GM19397 (cell line): Measurements from ENCODE around the gene ORC6.

Experiments used
- ATAC-seq: cut with Tn5 transposase; IDR thresholded peaks from one replicate; pipeline ENCODE4 v1.9.1; 2021; ENCODE audit warnings: mild to moderate bottlenecking, moderate library complexity; ENCODE audit not compliant: unreplicated experiment

The ORC6 gene

DNA sequence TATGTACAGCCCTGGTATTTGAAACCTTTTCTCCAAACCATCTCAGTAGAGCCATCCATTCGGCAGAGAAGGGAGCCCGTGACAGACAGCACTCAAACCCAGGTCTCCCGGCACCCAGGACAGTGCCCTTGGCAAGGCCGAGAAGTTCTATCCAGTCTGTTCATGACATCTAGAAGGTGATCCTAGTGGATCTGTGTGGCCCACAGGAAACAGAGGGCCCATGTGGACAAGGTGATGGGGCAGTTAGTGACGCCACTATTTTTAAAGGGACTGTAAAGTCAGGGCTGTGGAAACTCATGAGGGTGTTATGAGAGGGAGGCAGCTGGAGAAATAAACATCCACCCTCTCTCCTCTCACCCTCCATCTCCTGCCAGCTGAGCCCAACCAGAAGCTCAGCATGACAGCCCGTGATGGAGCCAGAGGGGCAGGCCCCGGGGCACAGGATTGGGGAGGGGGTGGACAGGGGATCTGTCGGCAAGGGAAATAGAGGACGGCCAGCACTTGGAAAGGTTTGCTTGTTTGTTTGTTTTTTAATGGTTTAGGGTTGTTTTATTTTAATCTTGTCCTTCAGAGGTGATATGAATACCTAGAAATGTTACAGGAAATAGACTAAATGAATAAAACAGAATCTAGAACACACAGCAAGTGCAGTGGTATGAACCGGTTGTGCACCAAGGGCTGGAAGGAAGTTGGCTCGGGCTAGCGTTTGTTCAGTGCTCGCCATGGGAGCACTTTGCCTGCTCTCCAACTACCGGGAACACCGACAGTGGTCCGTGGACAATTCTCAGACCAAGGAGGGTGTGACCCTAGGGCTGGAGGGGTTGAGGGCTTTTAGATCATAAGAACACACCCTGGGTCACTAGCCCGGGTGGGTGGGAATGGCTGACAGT, 41.6 kb downstream of the ORC6 start:
- no peak for ATAC-seq

DNA sequence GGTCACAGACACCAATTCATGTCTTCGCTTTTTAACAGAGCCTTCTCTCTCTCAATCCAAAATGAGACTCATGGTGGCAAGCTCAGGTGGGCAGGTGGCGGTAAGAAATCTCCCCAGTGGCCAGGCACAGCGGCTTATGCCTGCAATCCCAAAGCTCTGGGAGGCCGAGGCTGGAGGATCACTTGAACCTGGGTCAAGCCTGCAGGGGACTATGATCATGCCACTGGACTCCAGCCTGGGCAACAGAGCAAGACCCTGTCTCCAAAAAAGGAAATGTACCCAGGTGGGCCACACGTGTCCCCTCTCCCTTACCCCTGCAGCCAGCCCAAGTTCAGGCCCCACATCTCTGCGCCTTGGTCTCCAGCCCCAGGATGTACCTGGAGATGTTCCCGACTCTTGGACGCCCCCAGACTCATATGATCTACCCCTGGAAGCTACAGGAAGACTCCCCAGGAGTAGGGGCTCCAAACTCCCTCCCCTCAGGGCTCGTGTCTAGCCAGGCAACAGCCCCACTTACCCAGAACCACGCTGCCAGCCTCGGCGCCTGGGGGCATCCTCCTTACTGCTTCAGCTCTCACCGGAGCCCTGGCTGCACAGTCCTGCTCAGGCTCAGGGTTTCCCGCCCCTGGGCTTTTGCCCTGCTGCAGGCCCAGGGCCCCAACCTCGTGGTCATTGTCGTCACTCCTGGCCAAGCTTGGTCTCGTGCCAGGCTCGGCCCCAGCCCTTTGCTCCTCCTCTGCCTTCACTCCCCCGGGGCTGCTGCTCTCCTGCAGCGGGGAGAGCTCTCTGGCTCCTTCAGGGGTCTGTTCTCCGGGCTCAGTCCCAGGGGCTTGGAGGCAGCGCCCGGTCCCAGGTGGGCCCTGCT, 42.5 kb downstream of the ORC6 start:
- ATAC-seq: no peak

- no peak for ATAC-seq
Measured at GRCh38 chr16:46732561-46732960, 43.1 kb downstream of the ORC6 start.

DNA sequence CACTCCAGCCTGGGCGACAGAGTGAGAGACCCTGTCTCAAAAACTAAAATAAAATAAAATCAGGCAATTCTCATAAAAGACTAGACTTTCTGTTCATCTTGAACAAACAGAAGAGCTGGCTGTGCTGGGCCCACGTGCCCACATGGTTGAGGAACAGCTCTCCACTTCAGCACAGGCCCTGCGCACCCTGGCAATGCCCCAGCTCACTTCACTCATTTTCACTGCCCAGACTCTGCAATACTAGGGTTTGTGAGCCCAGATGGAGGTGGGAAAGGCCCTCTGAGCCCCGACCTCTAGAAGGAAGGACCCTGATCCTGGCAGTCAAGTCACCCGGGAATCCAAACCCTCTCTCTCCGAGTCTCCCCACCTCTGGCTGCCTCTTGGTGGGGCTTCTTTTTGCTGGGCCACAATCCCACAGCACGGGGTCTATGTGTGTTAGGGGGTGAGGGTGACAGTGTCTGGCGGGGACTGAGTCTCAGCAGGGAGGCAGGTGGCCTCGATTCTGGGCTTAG, 43.9 kb downstream of the ORC6 start:
- no peak for ATAC-seq

DNA sequence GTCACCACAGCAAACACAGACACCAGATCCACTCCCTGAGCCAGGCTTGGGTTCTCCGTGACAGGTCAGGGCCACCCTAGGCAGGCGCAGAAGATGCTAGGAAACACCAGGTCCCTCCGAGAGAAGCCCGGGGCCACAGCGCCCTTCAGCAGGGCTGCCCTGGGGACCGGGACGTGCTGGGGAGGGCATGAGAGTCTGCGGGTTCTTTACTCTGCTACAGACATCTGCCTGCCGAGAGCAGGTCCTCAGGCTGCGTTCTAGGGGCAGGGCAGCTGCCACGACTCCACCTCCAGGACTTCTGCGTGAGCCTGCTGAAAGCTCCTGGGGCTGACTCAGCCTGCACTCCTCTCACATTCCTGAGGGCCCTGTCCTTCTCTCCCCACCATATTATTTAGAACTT, 47.2 kb downstream of the ORC6 start:
- ATAC-seq: no peak

DNA sequence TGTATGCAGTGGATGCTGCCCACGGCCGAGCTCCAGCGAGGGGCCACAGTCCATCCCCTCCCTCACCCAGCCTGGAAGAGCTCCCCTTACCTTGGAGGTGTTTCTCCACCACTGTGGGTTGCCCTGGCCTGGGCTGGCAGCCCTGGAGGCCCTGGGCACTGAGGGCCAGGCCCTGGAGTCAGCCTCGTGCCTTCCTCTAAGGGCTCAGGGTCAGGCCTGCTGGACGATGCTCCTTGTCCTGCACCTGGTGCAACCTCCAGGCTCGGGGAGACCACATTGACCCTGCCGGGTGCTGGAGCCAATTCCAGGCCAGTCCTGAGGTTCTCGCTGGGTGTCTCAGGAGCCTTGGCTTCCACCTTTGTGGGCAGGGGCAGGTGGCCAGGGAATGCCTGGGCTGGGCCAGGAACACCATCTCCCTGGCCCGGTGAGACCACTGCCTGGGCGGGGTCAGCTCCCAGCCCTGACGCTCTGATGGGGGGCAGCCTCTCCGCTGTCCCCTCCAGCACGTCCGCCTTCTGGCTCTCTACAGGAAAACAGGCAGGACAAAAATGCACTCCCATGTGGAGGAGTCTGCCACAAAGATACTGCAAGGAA, 48.3 kb downstream of the ORC6 start:
- no peak for ATAC-seq

DNA sequence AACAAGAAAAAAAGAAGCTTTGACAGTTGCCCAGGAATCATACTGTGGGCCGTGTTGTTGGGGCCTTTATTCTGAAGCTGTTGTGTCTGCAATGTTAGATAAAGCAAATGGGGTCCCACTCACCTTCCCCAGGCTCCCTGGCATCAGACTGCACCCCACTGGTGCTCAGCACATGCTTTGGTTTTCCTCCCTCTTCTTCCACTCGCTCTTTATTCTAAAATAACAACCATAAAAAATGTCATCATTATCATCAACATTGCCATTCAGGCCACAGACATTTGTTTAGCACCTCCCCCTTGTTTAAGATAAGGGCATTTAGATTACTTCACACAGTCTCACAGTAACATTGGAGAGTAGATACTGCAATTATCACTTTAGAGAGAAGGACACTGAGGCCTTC, 50.5 kb downstream of the ORC6 start:
- no peak for ATAC-seq

GRCh38 chr16:46743232-46743719, 53.8 kb downstream of the ORC6 start:
- ATAC-seq: no peak

- no peak for ATAC-seq
Measured at GRCh38 chr16:46745617-46746016, 56.2 kb downstream of the ORC6 start.

DNA sequence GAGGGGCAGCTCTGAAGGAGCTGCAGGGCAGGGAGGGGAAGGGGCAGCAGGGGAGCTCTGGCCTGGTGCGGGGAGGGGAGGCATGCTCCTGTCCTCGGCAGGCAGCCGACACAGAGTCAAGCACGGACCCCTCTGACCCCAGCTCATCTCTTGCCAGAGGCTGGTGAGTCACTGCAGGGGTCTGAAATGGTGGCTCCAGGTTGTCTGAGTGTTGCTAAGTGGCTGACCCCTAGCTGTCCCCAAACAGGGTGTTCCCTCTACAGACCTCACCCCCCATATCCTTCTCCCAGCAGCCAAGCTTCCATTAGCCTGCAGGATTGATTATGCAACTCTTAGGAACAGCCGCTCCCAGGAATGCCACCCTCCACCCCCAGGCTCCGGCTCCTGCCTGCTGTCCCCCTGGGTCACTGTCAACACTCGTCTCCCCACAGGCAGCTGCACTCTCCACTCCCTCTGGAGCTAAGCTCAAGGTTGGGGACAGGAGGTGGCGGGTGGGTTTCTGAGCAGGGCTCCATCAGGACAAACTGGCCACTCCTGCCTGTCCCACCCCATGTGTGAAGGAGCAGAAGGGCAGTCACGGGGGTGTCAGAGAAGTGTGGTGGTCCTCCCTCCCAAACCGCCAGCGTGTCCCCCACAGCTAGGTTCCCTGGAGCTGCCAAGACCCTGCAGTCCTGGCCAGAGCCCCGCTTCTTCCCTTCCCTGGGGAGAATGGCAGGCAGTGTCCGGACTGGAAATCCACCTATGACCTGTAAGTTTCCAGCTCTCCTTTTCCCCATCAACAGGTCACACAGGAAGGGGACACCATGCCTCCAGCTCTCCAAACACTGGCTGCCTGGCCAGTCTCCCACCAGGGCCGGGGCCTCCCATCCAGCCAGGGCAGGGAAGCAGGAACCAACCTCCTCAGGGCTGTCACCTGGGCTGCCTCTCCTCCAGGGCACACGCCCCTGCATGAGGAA, 57.6 kb downstream of the ORC6 start:
- no peak for ATAC-seq
